Endothelial cell of umbilical vein (primary cell): Measurements from ENCODE around the gene HSPB8. TPM values are rescaled to one million over a fixed set of nuclear protein-coding genes. Genes with fewer than 3 reads are reported as not detected.

Source experiments
- BruUV-seq: library from RNA; stranded (reverse); fragments of 400-500 nt; replicated peaks from 2 replicates; lab custom pipeline; 2021; lab: Mats Ljungman, UMichigan
- CTCF ChIA-PET: fragments of 300-600, 350-600 bp; sonication (Branson Sonifier 250); formaldehyde crosslinking; loops from one replicate; lab custom pipeline; 2021; ENCODE audit warnings: antibody characterized with exemption, inconsistent platforms; lab: Charles Lee
- POLR2A ChIA-PET: fragments of 300-600, 350-600 bp; sonication (Branson Sonifier 250); formaldehyde crosslinking; loops from one replicate; lab custom pipeline; 2021; ENCODE audit warnings: antibody characterized with exemption, inconsistent platforms; lab: Charles Lee
- DNase-seq: peaks from one replicate; pipeline ENCODE4 v3.0.0-alpha.2; 2011; ENCODE audit warnings: low read depth, low spot score
- FAIRE-seq: peaks from 2 replicates; lab custom pipeline; 2011; peaks lifted over from hg19 to GRCh38; lab: Jason Lieb, UNC
- H2AFZ ChIP-seq: 2 replicates; pipeline ENCODE4 v1.6.0; 2012; ENCODE audit warnings: low read depth, low read length, control low read depth, inconsistent platforms
- H3K27ac ChIP-seq: 2 replicates; pipeline ENCODE4 v1.5.1; 2011; ENCODE audit warnings: low read depth, mild to moderate bottlenecking, control low read depth, low read length, moderate library complexity; ENCODE audit not compliant: insufficient read depth
- H3K27me3 ChIP-seq, 2 experiments: 2 replicates each; pipeline versions ENCODE4 v1.6.0 to v1.6.1; 2011; ENCODE audit warnings: low read length in 2 of 2, mixed read lengths in 1 of 2; ENCODE audit not compliant: control insufficient read depth in 2 of 2, insufficient read depth in 2 of 2
- H3K36me3 ChIP-seq, 2 experiments: 2 replicates in 1 of 2; 3 replicates in 1 of 2; pipeline ENCODE4 v1.5.1; 2011; ENCODE audit warnings: low read length in 2 of 2, mild to moderate bottlenecking in 1 of 2, moderate library complexity in 1 of 2; ENCODE audit not compliant: control insufficient read depth in 2 of 2, insufficient read depth in 2 of 2; ENCODE audit errors: extremely low read depth in 1 of 2
- H3K4me1 ChIP-seq: 3 replicates; pipeline ENCODE4 v1.5.1; 2011; ENCODE audit warnings: mild to moderate bottlenecking, low read length; ENCODE audit not compliant: control insufficient read depth, insufficient read depth; ENCODE audit errors: extremely low read depth
- H3K4me2 ChIP-seq: 2 replicates; pipeline ENCODE4 v1.6.1; 2011; ENCODE audit warnings: low read length, control low read depth, mixed read lengths; ENCODE audit not compliant: insufficient read depth
- H3K4me3 ChIP-seq, 3 experiments: fragments of 200-600 bp in 1 of 3; sonication (generic), shearing (Covaris generic) in 1 of 3; replicated peaks in 1 of 3; 2 replicates each; pipeline ENCODE4 v1.5.1; 2011 to 2016; ENCODE audit warnings: control low read depth in 3 of 3, low read length in 3 of 3, mild to moderate bottlenecking in 2 of 3, inconsistent platforms in 1 of 3, low read depth in 1 of 3, moderate library complexity in 1 of 3; ENCODE audit not compliant: insufficient read depth in 1 of 3
- H3K79me2 ChIP-seq: 2 replicates; pipeline ENCODE4 v1.6.0; 2012; ENCODE audit warnings: low read length, inconsistent platforms; ENCODE audit not compliant: control insufficient read depth, insufficient read depth
- H3K9ac ChIP-seq: replicated peaks from 2 replicates; pipeline ENCODE3; 2011; ENCODE audit warnings: low read length, control low read depth; ENCODE audit not compliant: insufficient read depth; ENCODE audit errors: extremely low read depth
- H3K9me1 ChIP-seq: replicated peaks from 3 replicates; pipeline ENCODE4 v1.6.0; 2011; ENCODE audit warnings: mild to moderate bottlenecking, low read length; ENCODE audit not compliant: control insufficient read depth, insufficient read depth; ENCODE audit errors: extremely low read depth
- H3K9me3 ChIP-seq: replicated peaks from 2 replicates; pipeline ENCODE4 v1.5.1; 2012; ENCODE audit warnings: low read length, inconsistent platforms; ENCODE audit not compliant: control insufficient read depth, insufficient read depth
- H4K20me1 ChIP-seq: replicated peaks from 2 replicates; pipeline ENCODE3; 2011; ENCODE audit warnings: mild to moderate bottlenecking, low read length; ENCODE audit not compliant: control insufficient read depth, insufficient read depth; ENCODE audit errors: extremely low read depth
- EZH2 ChIP-seq: IDR thresholded peaks from 2 replicates; pipeline ENCODE4 v1.6.1; 2012; ENCODE audit warnings: borderline replicate concordance, low read depth, mild to moderate bottlenecking, moderate library complexity, low read length, inconsistent platforms; ENCODE audit not compliant: severe bottlenecking
- FOS ChIP-seq: IDR thresholded peaks from 2 replicates; pipeline ENCODE4 v1.6.1; 2011; ENCODE audit warnings: mild to moderate bottlenecking, low read length, moderate library complexity, borderline replicate concordance; ENCODE audit not compliant: insufficient read depth
- GATA2 ChIP-seq: IDR thresholded peaks from 2 replicates; pipeline ENCODE4 v1.7.0; 2011; ENCODE audit warnings: low read depth, mild to moderate bottlenecking, moderate library complexity, mixed read lengths, low read length; ENCODE audit not compliant: insufficient read length, insufficient read depth
- JUN ChIP-seq: IDR thresholded peaks from 2 replicates; pipeline ENCODE4 v1.6.1; 2011; ENCODE audit warnings: borderline replicate concordance, low read depth; ENCODE audit not compliant: insufficient read length, insufficient read depth
- MAX ChIP-seq: IDR thresholded peaks from 2 replicates; pipeline ENCODE4 v1.6.1; 2011; ENCODE audit not compliant: insufficient read depth, insufficient read length
- MYC ChIP-seq: IDR thresholded peaks from one replicate; pipeline ENCODE4 v1.6.1; 2011; ENCODE audit warnings: mild to moderate bottlenecking, low read depth, low read length
- POLR2A ChIP-seq: IDR thresholded peaks from 2 replicates; pipeline ENCODE4 v1.6.1; 2012; ENCODE audit warnings: low read depth, mild to moderate bottlenecking, control low read depth, low read length
- POLR2AphosphoS5 ChIP-seq: IDR thresholded peaks from 2 replicates; pipeline ENCODE4 v1.6.1; 2012; ENCODE audit warnings: low read depth, mild to moderate bottlenecking, control low read depth, low read length, moderate library complexity; ENCODE audit not compliant: insufficient read depth
- dilution Hi-C: fragments of 300-500 bp; cut with MboI; formaldehyde crosslinking; loops from one replicate; pipeline ENCODE4 v1.15.0; 2019; ENCODE audit warnings: low sequenced_read_pairs; ENCODE audit not compliant: extremely low pct_ligation_motif_present
- intact Hi-C: fragments of 100-400 bp; cut with micrococcal nuclease; formaldehyde crosslinking; loops from one replicate; pipeline ENCODE4 v1.10.0; 2022
- polyA plus RNA-seq, 4 experiments: library from polyadenylated mRNA; depleted of rRNA in 3 of 4; stranded (reverse) in 3 of 4; unstranded in 1 of 4; fragments of >200 nt; gene quantifications; 2 replicates each; pipeline versions ENCODE4 v1.2.1 to v1.2.3, GENCODE V29; 2011 to 2012; ENCODE audit warnings: missing spikeins in 1 of 4
- total RNA-seq: library from RNA; stranded (reverse); gene quantifications from 2 replicates; pipeline ENCODE4 v1.2.3, GENCODE V29; 2021
- TF ChIP-seq, protein P1 (sequence below), 2 donors: IDR thresholded peaks; 1 replicate in 1 of 2; 2 replicates in 1 of 2; pipeline ENCODE4 v1.5.1; 2011; ENCODE audit warnings: low read length in 2 of 2, mild to moderate bottlenecking in 2 of 2, moderate library complexity in 2 of 2, control low read depth in 1 of 2, inconsistent platforms in 1 of 2, low read depth in 1 of 2; ENCODE audit not compliant: insufficient read depth in 1 of 2; ENCODE audit errors: extremely low read depth in 1 of 2

HSPB8 gene
- total and polyA plus RNA-seq, 2 donors (not counting 3 experiments of a cell fraction or from before 2014, with no cell fraction given): 10.8 to 14.7 TPM

DNA sequence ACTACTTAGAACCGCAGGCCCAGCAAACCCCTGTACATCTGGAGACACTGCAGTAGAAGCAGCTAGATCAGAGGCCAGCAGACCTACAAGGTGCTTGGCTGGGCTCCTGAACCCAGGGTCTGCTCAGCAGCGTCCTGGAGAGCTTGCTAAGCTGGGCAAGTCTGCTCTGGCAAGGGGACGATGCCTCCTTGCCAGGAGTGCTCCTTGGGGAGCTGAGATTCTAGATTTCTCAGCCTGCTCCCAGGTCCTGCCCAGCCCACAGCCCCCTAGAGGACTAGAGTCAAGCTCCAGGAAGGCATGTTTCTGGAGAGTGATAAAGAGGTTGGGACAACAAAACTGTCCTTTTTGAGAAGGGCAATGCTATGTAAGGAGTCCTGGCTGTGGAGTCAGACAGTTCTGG, 60.3 kb downstream of the HSPB8 start:
- H3K4me2 ChIP-seq: no peak overlapping the region
- dilution Hi-C loops (no loop called here), intact Hi-C loops (no loop called here)
- H3K79me2 ChIP-seq: no peaks in the 10 kb centered on the region
- no peaks in the 10 kb centered on the region for H3K9me1 ChIP-seq
- FAIRE-seq: no peak
- no peak overlapping the region for H3K4me3 ChIP-seq
- ChIA-PET CTCF (no interaction called here), POLR2A (no interaction called here)
- no peaks in the 10 kb centered on the region for H3K9me3 ChIP-seq
- TF ChIP-seq MAX (no peak), POLR2AphosphoS5 (no peak), JUN (no peak), FOS (no peak), MYC (no peak), POLR2A (no peak), EZH2 (no peak), GATA2 (no peak)
- TF ChIP-seq, protein P1, sequence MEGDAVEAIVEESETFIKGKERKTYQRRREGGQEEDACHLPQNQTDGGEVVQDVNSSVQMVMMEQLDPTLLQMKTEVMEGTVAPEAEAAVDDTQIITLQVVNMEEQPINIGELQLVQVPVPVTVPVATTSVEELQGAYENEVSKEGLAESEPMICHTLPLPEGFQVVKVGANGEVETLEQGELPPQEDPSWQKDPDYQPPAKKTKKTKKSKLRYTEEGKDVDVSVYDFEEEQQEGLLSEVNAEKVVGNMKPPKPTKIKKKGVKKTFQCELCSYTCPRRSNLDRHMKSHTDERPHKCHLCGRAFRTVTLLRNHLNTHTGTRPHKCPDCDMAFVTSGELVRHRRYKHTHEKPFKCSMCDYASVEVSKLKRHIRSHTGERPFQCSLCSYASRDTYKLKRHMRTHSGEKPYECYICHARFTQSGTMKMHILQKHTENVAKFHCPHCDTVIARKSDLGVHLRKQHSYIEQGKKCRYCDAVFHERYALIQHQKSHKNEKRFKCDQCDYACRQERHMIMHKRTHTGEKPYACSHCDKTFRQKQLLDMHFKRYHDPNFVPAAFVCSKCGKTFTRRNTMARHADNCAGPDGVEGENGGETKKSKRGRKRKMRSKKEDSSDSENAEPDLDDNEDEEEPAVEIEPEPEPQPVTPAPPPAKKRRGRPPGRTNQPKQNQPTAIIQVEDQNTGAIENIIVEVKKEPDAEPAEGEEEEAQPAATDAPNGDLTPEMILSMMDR (IDR thresholded peaks at IDR 0.05; ENCODE audit: extremely low read depth in 1 of 2, insufficient read depth in 1 of 2, low read depth in 1 of 2, low read length in 2 of 2): no peak
- DNase-seq: no peak
- no peaks in the 10 kb centered on the region for H3K36me3 ChIP-seq
- BruUV-seq: no TSS peak
- H3K27ac ChIP-seq: no peak overlapping the region
- H3K27me3 ChIP-seq: no peaks in the 10 kb centered on the region
- H2AFZ ChIP-seq: no peak overlapping the region
- H3K4me1 ChIP-seq: no peaks in the 10 kb centered on the region
- H3K9ac ChIP-seq: no peak overlapping the region
- no peaks in the 10 kb centered on the region for H4K20me1 ChIP-seq
